Hepatocyte (in vitro differentiated cells): ENCODE results near the gene STAU1. TPM values are rescaled to one million over a fixed set of nuclear protein-coding genes. Genes with fewer than 3 reads are reported as not detected.
"Not testable (repeated sequence)": the region's sequence is repeated elsewhere in the genome, so short reads cannot be mapped to it uniquely, and the experiment has no call there.

Experiments used
- DNase-seq: peaks from one replicate; pipeline ENCODE4 v3.0.0-alpha.2; 2016; ENCODE audit warnings: low spot score
- H2AFZ ChIP-seq: fragments of 200-600 bp; sonication (generic); 2 replicates; pipeline ENCODE4 v1.6.0; 2016; ENCODE audit warnings: antibody characterized with exemption, mild to moderate bottlenecking
- H3K27ac ChIP-seq: fragments of 200-600 bp; sonication (generic); 2 replicates; pipeline ENCODE4 v1.5.1; 2016; ENCODE audit warnings: mild to moderate bottlenecking
- H3K27me3 ChIP-seq: fragments of 200-600 bp; sonication (generic); 2 replicates; pipeline ENCODE4 v1.6.1; 2016
- H3K36me3 ChIP-seq: fragments of 200-600 bp; sonication (generic); replicated peaks from 2 replicates; pipeline ENCODE4 v1.5.1; 2016; ENCODE audit warnings: low read depth; ENCODE audit not compliant: insufficient read depth
- H3K4me1 ChIP-seq: fragments of 200-600 bp; sonication (generic); 2 replicates; pipeline ENCODE4 v1.5.1; 2016; ENCODE audit warnings: mild to moderate bottlenecking, moderate library complexity; ENCODE audit not compliant: insufficient read depth
- H3K4me2 ChIP-seq: fragments of 200-600 bp; sonication (generic); 2 replicates; pipeline ENCODE4 v1.6.0; 2016
- H3K4me3 ChIP-seq: fragments of 200-600 bp; sonication (generic); 2 replicates; pipeline ENCODE4 v1.5.1; 2016; ENCODE audit warnings: mild to moderate bottlenecking
- H3K79me2 ChIP-seq: fragments of 200-600 bp; sonication (generic); 2 replicates; pipeline ENCODE4 v1.6.0; 2017; ENCODE audit warnings: mild to moderate bottlenecking
- H3K9me2 ChIP-seq: fragments of 200-600 bp; sonication (generic); replicated peaks from 2 replicates; pipeline ENCODE4 v1.6.0; 2017; ENCODE audit warnings: mild to moderate bottlenecking; ENCODE audit not compliant: insufficient read depth
- H3K9me3 ChIP-seq: fragments of 200-600 bp; sonication (generic); 2 replicates; pipeline ENCODE4 v1.5.1; 2016; ENCODE audit warnings: low read depth, mild to moderate bottlenecking
- H4K20me1 ChIP-seq: fragments of 200-600 bp; sonication (generic); 2 replicates; pipeline ENCODE4 v1.6.0; 2016; ENCODE audit warnings: mild to moderate bottlenecking; ENCODE audit not compliant: insufficient read depth, poor library complexity, severe bottlenecking
- CTCF ChIP-seq: fragments of 200-600 bp; sonication (generic); IDR thresholded peaks from 2 replicates; pipeline ENCODE4 v1.5.1; 2016; ENCODE audit warnings: antibody characterized with exemption, mild to moderate bottlenecking; ENCODE audit not compliant: poor library complexity
- EZH2 ChIP-seq: fragments of 200-600 bp; sonication (generic); IDR thresholded peaks from 2 replicates; pipeline ENCODE4 v1.6.1; 2016; ENCODE audit warnings: antibody characterized with exemption, mild to moderate bottlenecking, borderline replicate concordance
- EZH2phosphoT487 ChIP-seq: fragments of 200-600 bp; sonication (generic); IDR thresholded peaks from one replicate; pipeline ENCODE4 v1.6.1; 2018; ENCODE audit warnings: antibody characterized with exemption, mild to moderate bottlenecking, low read depth, moderate library complexity; ENCODE audit not compliant: unreplicated experiment, severe bottlenecking
- WGBS: methylation state at CpG from one replicate; pipeline ENCODE4 v1.1.6; 2016; ENCODE audit warnings: low lambda C conversion rate; ENCODE audit errors: missing lambda C conversion rate; 5-methylcytosine and 5-hydroxymethylcytosine counted together
- polyA plus RNA-seq: library from polyadenylated mRNA; unstranded; fragments of >200 nt; fragmentation: Nextera tagmentation; extraction: Ambion mirVana; gene quantifications from 2 replicates; pipeline ENCODE4 v1.2.1, GENCODE V29; 2016
- total RNA-seq: library from RNA; depleted of rRNA; stranded (reverse); fragments of >200 nt; gene quantifications from 2 replicates; pipeline ENCODE4 v1.2.3, GENCODE V29; 2014

Gene STAU1
- total and polyA plus RNA-seq, 2 experiments from 2014 or later, result 72.9 to 84.5 TPM

DNA sequence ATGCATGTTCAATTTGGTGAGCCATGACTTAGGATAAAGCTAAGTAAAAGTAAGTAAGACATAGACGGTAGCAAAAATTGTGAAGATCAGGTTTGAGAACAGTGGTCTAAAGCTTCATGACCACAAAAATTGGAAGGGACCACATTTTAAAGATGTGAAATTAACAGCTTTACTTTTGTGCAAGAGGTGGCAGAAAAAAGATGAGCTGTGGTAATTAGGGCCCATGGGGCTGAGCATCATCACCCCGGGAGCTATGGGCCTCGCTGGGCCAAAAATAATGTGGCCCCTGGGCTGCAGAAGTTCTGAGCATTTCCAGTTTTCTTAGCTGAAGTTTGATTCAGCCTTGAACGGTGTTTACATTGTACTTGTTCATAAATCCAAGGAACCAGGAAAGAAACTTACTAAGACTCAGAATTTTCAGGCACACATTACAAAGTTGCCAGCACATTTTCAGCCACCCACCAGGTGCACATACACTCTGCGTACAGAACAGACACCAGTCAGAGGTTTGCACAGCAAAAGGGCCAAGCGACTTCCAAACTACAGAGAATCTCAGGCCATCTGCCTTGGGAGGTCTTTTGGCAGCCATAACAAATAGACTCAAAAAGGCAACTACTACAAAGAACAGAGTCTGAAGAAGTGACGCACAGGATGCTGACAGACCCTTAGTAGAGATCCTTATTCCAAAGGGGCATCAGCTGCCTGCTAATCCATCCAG, 84.3 kb downstream of the STAU1 start:
- no peaks in the 10 kb centered on the region for H3K36me3 ChIP-seq
- no peak overlapping the region for H3K27ac ChIP-seq
- H3K9me3 ChIP-seq, result no peaks in the 10 kb centered on the region
- H3K4me3 ChIP-seq, result no peak overlapping the region
- DNase-seq, result no peak
- no peaks in the 10 kb centered on the region for H3K9me2 ChIP-seq
- 97% methylated on average over 7 of the region's 7 CpGs for WGBS
- H3K4me1 ChIP-seq, result no peaks in the 10 kb centered on the region
- H3K4me2 ChIP-seq, result no peak overlapping the region
- no peaks in the 10 kb centered on the region for H4K20me1 ChIP-seq
- H3K27me3 ChIP-seq, result no peaks in the 10 kb centered on the region
- no peak for TF ChIP-seq EZH2
- TF ChIP-seq CTCF, result no peak
- no peak for TF ChIP-seq EZH2phosphoT487
- no peak overlapping the region for H2AFZ ChIP-seq
- H3K79me2 ChIP-seq, result no peaks in the 10 kb centered on the region

- no peak for DNase-seq
- no peaks in the 10 kb centered on the region for H3K36me3 ChIP-seq
- no peak for TF ChIP-seq CTCF
- no peak for TF ChIP-seq EZH2phosphoT487
- TF ChIP-seq EZH2, result no peak
- H3K27ac ChIP-seq, result no peak overlapping the region
- H3K4me1 ChIP-seq, result no peaks in the 10 kb centered on the region
- no peak overlapping the region for H3K4me3 ChIP-seq
- 95% methylated on average over 4 of the region's 4 CpGs for WGBS
- no peaks in the 10 kb centered on the region for H3K79me2 ChIP-seq
- H3K9me3 ChIP-seq, result no peaks in the 10 kb centered on the region
- H3K9me2 ChIP-seq, result no peaks in the 10 kb centered on the region
- no peak overlapping the region for H2AFZ ChIP-seq
- no peaks in the 10 kb centered on the region for H4K20me1 ChIP-seq
- no peaks in the 10 kb centered on the region for H3K27me3 ChIP-seq
- no peak overlapping the region for H3K4me2 ChIP-seq
These were observed 85.1 kb downstream of the STAU1 start for GRCh38 chr20:49103019-49103418.

DNA sequence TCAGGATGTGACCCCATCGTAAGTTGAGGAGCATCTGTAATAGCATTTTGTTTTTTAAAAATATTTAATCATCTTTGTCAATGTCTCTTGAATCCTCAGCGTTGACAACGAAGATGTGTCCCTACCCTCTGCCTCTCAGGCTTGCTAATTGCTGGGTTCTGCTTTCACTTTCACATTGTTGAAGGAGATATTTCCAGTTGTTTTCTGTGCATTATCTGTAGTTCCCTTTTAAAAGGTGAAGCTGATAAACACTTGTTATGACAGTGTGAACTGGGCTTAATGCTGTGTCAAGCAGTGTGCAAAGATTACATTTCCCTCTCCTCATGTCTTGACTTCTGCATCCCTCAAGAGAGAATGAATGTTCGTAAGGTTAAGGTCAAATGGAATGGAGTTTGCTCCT, 87.2 kb downstream of the STAU1 start:
- Histone ChIP-seq H2AFZ (no peak overlapping the region), H3K36me3 (no peaks in the 10 kb centered on the region), H3K4me3 (no peak overlapping the region), H3K4me2 (no peak overlapping the region), H3K4me1 (no peaks in the 10 kb centered on the region), H3K27me3 (no peaks in the 10 kb centered on the region), H3K27ac (no peak overlapping the region), H4K20me1 (no peaks in the 10 kb centered on the region), H3K79me2 (no peaks in the 10 kb centered on the region), H3K9me2 (no peaks in the 10 kb centered on the region), H3K9me3 (no peaks in the 10 kb centered on the region)
- no peak for DNase-seq
- 96% methylated on average over 4 of the region's 4 CpGs for whole genome bisulfite sequencing
- no peak for TF ChIP-seq EZH2phosphoT487
- TF ChIP-seq CTCF, result no peak
- no peak for TF ChIP-seq EZH2

- not testable (repeated sequence) for H2AFZ ChIP-seq, H3K9me2 ChIP-seq, H3K4me3 ChIP-seq, H3K4me2 ChIP-seq, H3K27me3 ChIP-seq, H3K79me2 ChIP-seq, DNase-seq, H3K4me1 ChIP-seq, H4K20me1 ChIP-seq, H3K9me3 ChIP-seq, H3K36me3 ChIP-seq, H3K27ac ChIP-seq
- WGBS, result 96% methylated on average over 5 of the region's 5 CpGs
These were observed 87.8 kb downstream of the STAU1 start for GRCh38 chr20:49100292-49100691.
